ENCODE results near the gene HS3ST5.
"Not testable (repeated sequence)": the region's sequence is repeated elsewhere in the genome, so short reads cannot be mapped to it uniquely, and the experiment has no call there.

The HS3ST5 gene

GRCh38 chr6:114151064-114151690 lies 191.6 kb downstream of the HS3ST5 start:
- DNase-seq (ENCODE audit: low read depth) = no peak

- DNase-seq (ENCODE audit: low read depth) = not testable (repeated sequence)
Observed at GRCh38 chr6:114149182-114149581, 193.6 kb downstream of the HS3ST5 start.

GRCh38 chr6:114144887-114145851 lies 197.7 kb downstream of the HS3ST5 start:
- DNase-seq (ENCODE audit: low read depth) = no peak

- no peak for DNase-seq (ENCODE audit: low read depth)
Observed at GRCh38 chr6:114142258-114142657, 200.6 kb downstream of the HS3ST5 start.

GRCh38 chr6:114140416-114140815 lies 202.4 kb downstream of the HS3ST5 start:
- no peak for DNase-seq (ENCODE audit: low read depth)

- no peak for DNase-seq (ENCODE audit: low read depth)
Observed at GRCh38 chr6:114138577-114139248, 204.1 kb downstream of the HS3ST5 start.

GRCh38 chr6:114135363-114135971 lies 207.4 kb downstream of the HS3ST5 start:
- DNase-seq (ENCODE audit: low read depth) = no peak

GRCh38 chr6:114133816-114134215 lies 209.0 kb downstream of the HS3ST5 start:
- no peak for DNase-seq (ENCODE audit: low read depth)

- no peak for DNase-seq (ENCODE audit: low read depth)
Observed at GRCh38 chr6:114131945-114132344, 210.9 kb downstream of the HS3ST5 start.

GRCh38 chr6:114125576-114125975 lies 217.2 kb downstream of the HS3ST5 start:
- DNase-seq (ENCODE audit: low read depth) = no peak

GRCh38 chr6:114121913-114122662 lies 220.7 kb downstream of the HS3ST5 start:
- no peak for DNase-seq (ENCODE audit: low read depth)

- DNase-seq (ENCODE audit: low read depth) = no peak
Observed at GRCh38 chr6:114119056-114119455, 223.8 kb downstream of the HS3ST5 start.

- DNase-seq (ENCODE audit: low read depth) = no peak
Observed at GRCh38 chr6:114115652-114116051, 227.2 kb downstream of the HS3ST5 start.

- DNase-seq (ENCODE audit: low read depth) = no peak
Observed at GRCh38 chr6:114108119-114109002, 234.5 kb downstream of the HS3ST5 start.

- DNase-seq (ENCODE audit: low read depth) = no peak
Observed at GRCh38 chr6:114106020-114106419, 236.8 kb downstream of the HS3ST5 start.

GRCh38 chr6:114101255-114101654 lies 241.6 kb downstream of the HS3ST5 start:
- no peak for DNase-seq (ENCODE audit: low read depth)

- no peak for DNase-seq (ENCODE audit: low read depth)
Observed at GRCh38 chr6:114100215-114100994, 242.4 kb downstream of the HS3ST5 start.

GRCh38 chr6:114096561-114097172 lies 246.2 kb downstream of the HS3ST5 start:
- DNase-seq (ENCODE audit: low read depth) = no peak

- no peak for DNase-seq (ENCODE audit: low read depth)
Observed at GRCh38 chr6:114092943-114093342, 249.9 kb downstream of the HS3ST5 start.
